Endothelial cell of coronary artery (primary cell): ENCODE results near the gene MRC1. TPM values are rescaled to one million over a fixed set of nuclear protein-coding genes. Genes with fewer than 3 reads are reported as not detected.

Source experiments
- total RNA-seq: library from RNA; depleted of rRNA; stranded (reverse); fragments of >200 nt; gene quantifications from 2 replicates; pipeline ENCODE4 v1.2.3, GENCODE V29; 2014

Gene MRC1
- total RNA-seq, result 1.9 and 8.8 TPM in 2 replicates

GRCh38 chr10:17808971-17809841 is at the start of gene MRC1:
Gene MRC1 (plus strand): TSS chr10:17809348. CDS start chr10:17809466, 118 bp downstream.

DNA sequence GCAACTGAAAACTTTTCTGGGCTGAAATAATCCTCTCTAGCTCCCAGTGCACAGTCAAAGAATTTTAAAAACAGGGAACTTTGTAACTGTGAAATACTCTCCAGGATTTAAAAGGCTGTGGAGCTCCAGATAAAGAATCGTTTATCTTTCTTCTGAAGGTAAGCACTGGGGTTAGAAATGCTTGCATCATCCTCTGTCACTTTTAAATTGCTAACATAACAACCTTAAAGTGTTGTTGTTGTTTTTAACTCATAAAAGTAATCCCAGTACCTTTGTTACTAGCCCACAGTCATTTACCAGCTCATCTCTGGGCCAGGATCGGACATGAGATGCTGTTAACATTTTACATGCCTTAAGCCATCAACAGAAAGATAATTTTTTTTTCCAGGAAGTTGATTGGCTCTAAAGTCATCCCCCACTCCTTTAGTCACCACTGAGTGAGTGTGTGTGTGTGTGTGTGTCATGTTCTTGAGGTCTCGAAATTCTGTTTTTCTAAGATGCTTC is 142.8 kb downstream of the MRC1 start, which contains the start of gene SLC39A12:
TSS of gene SLC39A12 (plus strand) at position 51 of the 504 bp plus-strand sequence. CDS start 1,359 bp downstream, outside the sequence.

Other genes with a start within 250 kb of the MRC1 start
- 23.2 and 26.4 TPM in 2 replicates for gene HACD1, start 192.0 kb upstream of the MRC1 start, total RNA-seq
- 10.9 and 14.3 TPM in 2 replicates for gene STAM, start 165.2 kb upstream of the MRC1 start, total RNA-seq
- under 0.01 and 0.19 TPM in 2 replicates for gene TMEM236, start 57.1 kb upstream of the MRC1 start, total RNA-seq
- under 0.01 TPM in 1 of 2 replicates, not detected in the other for gene SLC39A12, start 142.6 kb downstream of the MRC1 start, total RNA-seq